ENCODE measurements around the gene LGALS7. TPM values are rescaled to one million over a fixed set of nuclear protein-coding genes. Genes with fewer than 3 reads are reported as not detected.
"Not testable (repeated sequence)": the region's sequence is repeated elsewhere in the genome, so short reads cannot be mapped to it uniquely, and the experiment has no call there.

Gene LGALS7
- total and polyA plus RNA-seq, 10 of the 15 experiments (the other 5 are each of a cell fraction or from before 2014, with no cell fraction given), result 0.19 TPM; not detected in 9

DNA sequence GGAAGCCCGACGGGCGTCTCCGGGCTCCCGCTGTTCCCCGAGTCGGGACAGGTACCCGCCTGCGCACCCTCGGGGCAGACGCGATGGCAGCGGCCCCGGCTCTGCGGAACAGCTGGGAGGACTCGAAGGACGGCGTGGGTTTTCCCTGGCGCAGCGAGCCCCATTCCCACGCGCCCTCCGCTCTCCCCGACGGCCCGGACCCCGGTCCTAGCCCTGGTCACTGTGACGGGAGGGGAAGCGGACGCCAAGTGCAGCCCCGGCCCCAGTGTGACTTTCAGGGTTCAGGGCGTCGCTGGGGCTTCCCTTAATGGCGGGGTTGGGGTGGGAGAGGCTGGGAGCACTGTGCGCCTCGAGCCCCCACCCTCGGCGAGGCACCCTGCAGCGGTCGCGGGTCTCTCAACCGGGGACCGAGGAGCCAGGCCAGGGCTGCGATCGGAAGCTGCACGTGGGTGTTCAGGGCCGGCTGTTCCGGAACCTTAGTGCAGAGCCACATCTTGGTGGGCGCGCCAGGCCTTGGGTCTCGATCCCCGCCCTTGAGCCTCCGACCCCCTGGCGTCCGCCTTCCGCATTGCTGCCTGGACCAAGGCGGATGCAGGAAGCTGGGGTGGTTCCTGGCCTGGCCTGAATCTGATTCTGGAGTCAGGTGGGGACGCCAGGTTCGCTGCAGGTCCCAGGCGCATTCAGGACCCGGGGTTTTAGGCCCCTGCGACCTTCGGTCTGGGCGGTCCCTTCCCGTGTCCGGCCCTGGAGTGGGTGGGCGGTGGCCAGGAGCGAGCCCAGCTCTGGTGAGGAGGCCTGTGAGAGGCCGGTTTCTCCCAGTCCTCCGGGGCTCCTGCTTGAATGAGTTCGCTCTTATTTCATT, 19.2 kb upstream of the LGALS7 start:
- in situ Hi-C loops (cut with MboI) (no loop called here), intact Hi-C loops (cut with micrococcal nuclease; ENCODE audit: unreplicated experiment) (no loop called here)
- Histone ChIP-seq H3K9ac (ENCODE audit: control insufficient read depth, insufficient read depth, low read length) (no peak overlapping the region), H3K4me3 (no peak overlapping the region), H3K4me2 (ENCODE audit: control insufficient read depth, insufficient read depth) (peak overlapping the region; percentile 7; the same call in 1 of the 2 replicates), H3K4me1 (ENCODE audit: control insufficient read depth, insufficient read depth, low read length) (no peaks in the 10 kb centered on the region), H3K36me3 (ENCODE audit: control insufficient read depth in 2 of 2, insufficient read depth in 2 of 2, low read length in 1 of 2) (no peaks in the 10 kb centered on the region), H2AFZ (ENCODE audit: control insufficient read depth, low read depth, low read length) (peak overlapping the region; percentile 51), H3K27ac (ENCODE audit: control insufficient read depth, insufficient read depth) (no peak overlapping the region), H3K9me3 (replicated peaks; ENCODE audit: control insufficient read depth, insufficient read depth, low read length) (no peaks in the 10 kb centered on the region; the same call in 2 of the 3 replicates), H3K79me2 (ENCODE audit: control insufficient read depth, insufficient read depth, low read length) (no peaks in the 10 kb centered on the region), H3K27me3 (replicated peaks in 1 of 2; ENCODE audit: control insufficient read depth in 2 of 2, insufficient read depth in 2 of 2, low read length in 1 of 2) (no peaks in the 10 kb centered on the region), H4K20me1 (ENCODE audit: control insufficient read depth, insufficient read depth) (no peaks in the 10 kb centered on the region)
- ChIA-PET RAD21 (ENCODE audit: unreplicated experiment) (no interaction called here), SMC1A (ENCODE audit: uncharacterized antibody, unreplicated experiment) (no interaction called here), POLR2A (interaction anchor here (0.5 to 0.6 kb wide), 3 partner anchors 94 to 478 kb away, joined by 3 to 5 read pairs (median 5); no protein-coding TSS in a partner anchor), CTCF (interaction anchor here (0.7 to 1.2 kb wide), 2 partner anchors 23 to 100 kb away, joined by 3 read pairs; no protein-coding TSS in a partner anchor)
- ATAC-seq (peak; percentile 73), FAIRE-seq (no peak), DNase-seq (ENCODE audit: low read depth, low spot score) (no peak)
- WGBS (ENCODE audit: insufficient coverage, insufficient replicate concordance, low lambda C conversion rate, missing lambda C conversion rate), result 25% methylated on average over 52 of the region's 71 CpGs
- no peak for TF ChIP-seq RELA (IDR thresholded peaks at IDR 0.05; ENCODE audit: borderline replicate concordance, partially characterized antibody)
- peak in 1 of 2 experiments; percentile 43; a peak in 1 of 4 replicates for TF ChIP-seq BHLHE40 (IDR thresholded peaks at IDR 0.05; ENCODE audit: borderline replicate concordance in 1 of 2, low read depth in 2 of 2, low read length in 1 of 2)
- TF ChIP-seq, protein P1, sequence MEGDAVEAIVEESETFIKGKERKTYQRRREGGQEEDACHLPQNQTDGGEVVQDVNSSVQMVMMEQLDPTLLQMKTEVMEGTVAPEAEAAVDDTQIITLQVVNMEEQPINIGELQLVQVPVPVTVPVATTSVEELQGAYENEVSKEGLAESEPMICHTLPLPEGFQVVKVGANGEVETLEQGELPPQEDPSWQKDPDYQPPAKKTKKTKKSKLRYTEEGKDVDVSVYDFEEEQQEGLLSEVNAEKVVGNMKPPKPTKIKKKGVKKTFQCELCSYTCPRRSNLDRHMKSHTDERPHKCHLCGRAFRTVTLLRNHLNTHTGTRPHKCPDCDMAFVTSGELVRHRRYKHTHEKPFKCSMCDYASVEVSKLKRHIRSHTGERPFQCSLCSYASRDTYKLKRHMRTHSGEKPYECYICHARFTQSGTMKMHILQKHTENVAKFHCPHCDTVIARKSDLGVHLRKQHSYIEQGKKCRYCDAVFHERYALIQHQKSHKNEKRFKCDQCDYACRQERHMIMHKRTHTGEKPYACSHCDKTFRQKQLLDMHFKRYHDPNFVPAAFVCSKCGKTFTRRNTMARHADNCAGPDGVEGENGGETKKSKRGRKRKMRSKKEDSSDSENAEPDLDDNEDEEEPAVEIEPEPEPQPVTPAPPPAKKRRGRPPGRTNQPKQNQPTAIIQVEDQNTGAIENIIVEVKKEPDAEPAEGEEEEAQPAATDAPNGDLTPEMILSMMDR (IDR thresholded peaks at IDR 0.05 in 2 of 3, conservative IDR thresholded peaks at IDR 0.05 in 1 of 3; ENCODE audit: control insufficient read depth in 2 of 3, extremely low read depth in 1 of 3, insufficient read depth in 1 of 3, low read depth in 3 of 3, low read length in 3 of 3), result peak in 2 of 3 experiments; percentile 32 to 45; a peak in 3 of 6 replicates
- no TSS peak for BruUV-seq (replicated peaks)

DNA sequence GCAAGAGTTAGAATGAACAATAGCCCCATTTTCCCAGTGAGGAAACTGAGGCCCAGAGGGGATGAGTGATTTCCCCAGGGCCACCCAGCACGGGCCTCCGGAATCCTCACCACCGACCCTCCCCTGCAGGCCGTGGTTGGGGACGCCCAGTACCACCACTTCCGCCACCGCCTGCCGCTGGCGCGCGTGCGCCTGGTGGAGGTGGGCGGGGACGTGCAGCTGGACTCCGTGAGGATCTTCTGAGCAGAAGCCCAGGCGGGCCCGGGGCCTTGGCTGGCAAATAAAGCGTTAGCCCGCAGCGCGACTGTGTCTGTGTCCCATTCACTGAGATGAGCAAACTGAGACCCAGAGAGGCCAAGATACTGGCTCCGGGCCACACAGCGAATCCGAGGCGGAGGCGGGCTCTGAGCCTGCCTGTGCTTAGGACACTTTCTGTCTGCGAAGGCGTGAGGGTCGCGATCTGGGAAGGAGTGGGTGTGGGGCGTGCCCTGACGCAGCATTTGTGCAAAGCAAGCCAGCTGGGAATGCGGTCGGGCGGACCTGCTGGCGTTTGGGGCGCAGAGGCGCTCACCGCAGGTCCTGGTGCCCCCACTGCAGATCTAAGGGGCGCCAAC, 18.2 kb upstream of the LGALS7 start:
- H3K4me2 ChIP-seq (ENCODE audit: control insufficient read depth, insufficient read depth); SMC1A ChIA-PET (ENCODE audit: uncharacterized antibody, unreplicated experiment); CTCF ChIA-PET; H4K20me1 ChIP-seq (ENCODE audit: control insufficient read depth, insufficient read depth); intact Hi-C loops (cut with micrococcal nuclease; ENCODE audit: unreplicated experiment); H3K27me3 ChIP-seq (replicated peaks in 1 of 2; ENCODE audit: control insufficient read depth in 2 of 2, insufficient read depth in 2 of 2, low read length in 1 of 2); H3K9me3 ChIP-seq (replicated peaks; ENCODE audit: control insufficient read depth, insufficient read depth, low read length); H3K9ac ChIP-seq (ENCODE audit: control insufficient read depth, insufficient read depth, low read length); H3K4me1 ChIP-seq (ENCODE audit: control insufficient read depth, insufficient read depth, low read length); DNase-seq (ENCODE audit: low read depth, low spot score); H3K79me2 ChIP-seq (ENCODE audit: control insufficient read depth, insufficient read depth, low read length); H3K27ac ChIP-seq (ENCODE audit: control insufficient read depth, insufficient read depth); H3K36me3 ChIP-seq (ENCODE audit: control insufficient read depth in 2 of 2, insufficient read depth in 2 of 2, low read length in 1 of 2); BruUV-seq (replicated peaks); in situ Hi-C loops (cut with MboI); POLR2A ChIA-PET; RAD21 ChIA-PET (ENCODE audit: unreplicated experiment); H3K4me3 ChIP-seq: not testable (repeated sequence)
- ATAC-seq (peak; percentile 95), FAIRE-seq (peak; percentile 96)
- no CpG with 5 or more reads among the region's 40 CpGs for WGBS (ENCODE audit: insufficient coverage, insufficient replicate concordance, low lambda C conversion rate, missing lambda C conversion rate)
- peak overlapping the region; percentile 58 for H2AFZ ChIP-seq (ENCODE audit: control insufficient read depth, low read depth, low read length)
